GM12878 (cell line): Measurements from ENCODE around the gene E2F2.
A peak's percentile ranks its signal among the peaks of the same experiment; 100 is the strongest.

ENCODE experiments used
- CEBPB ChIP-seq, 2 experiments: fragments of 150-350 bp in 1 of 2; IDR thresholded peaks; 2 replicates each; pipeline ENCODE4 v1.6.1; 2012 to 2014; ENCODE audit warnings: low read depth in 2 of 2, low read length in 2 of 2, borderline replicate concordance in 1 of 2, inconsistent platforms in 1 of 2
- EP300 ChIP-seq, 2 experiments: fragments of 150-350 bp in 1 of 2; IDR thresholded peaks; 2 replicates each; pipeline ENCODE4 v1.6.1; 2011 to 2012; ENCODE audit warnings: low read depth in 2 of 2, low read length in 2 of 2, borderline replicate concordance in 1 of 2, improper control_type of control experiment in 1 of 2, inconsistent platforms in 1 of 2; ENCODE audit not compliant: control insufficient read depth in 1 of 2
- JUND ChIP-seq: IDR thresholded peaks from 2 replicates; pipeline ENCODE4 v1.6.1; 2012; ENCODE audit warnings: low read depth, mild to moderate bottlenecking, low read length, improper control_type of control experiment, moderate library complexity
- POLR2AphosphoS5 ChIP-seq: IDR thresholded peaks from 2 replicates; pipeline ENCODE4 v1.6.1; 2011; ENCODE audit warnings: mild to moderate bottlenecking, low read length, inconsistent platforms
- TARDBP ChIP-seq: IDR thresholded peaks from 2 replicates; pipeline ENCODE4 v1.6.1; 2016; ENCODE audit warnings: borderline replicate concordance
- ZBTB4 ChIP-seq: fragments of 450-650 bp; formaldehyde crosslinking; IDR thresholded peaks from 2 replicates; pipeline ENCODE4 v1.4.0; 2022; ENCODE audit warnings: mild to moderate bottlenecking, moderate library complexity
- TF ChIP-seq, protein P1 (sequence below), 3 experiments: IDR thresholded peaks in 2 of 3; conservative IDR thresholded peaks in 1 of 3; 2 replicates each; pipeline ENCODE4 v1.5.1; 2011; ENCODE audit warnings: low read depth in 3 of 3, low read length in 3 of 3, mild to moderate bottlenecking in 3 of 3, control low read depth in 2 of 3, moderate library complexity in 2 of 3, inconsistent platforms in 1 of 3, mixed read lengths in 1 of 3; ENCODE audit not compliant: control insufficient read depth in 2 of 3, insufficient read depth in 1 of 3; ENCODE audit errors: extremely low read depth in 1 of 3
- TF ChIP-seq, protein P2 (sequence below): IDR thresholded peaks from 2 replicates; pipeline ENCODE4 v1.6.1; 2011; ENCODE audit warnings: low read depth, mild to moderate bottlenecking, low read length, moderate library complexity, borderline replicate concordance; ENCODE audit errors: extremely low read depth

- TF ChIP-seq TARDBP (peak; percentile 27; the same call in 1 of the 2 replicates), EP300 (IDR thresholded peaks at IDR 0.05; ENCODE audit: borderline replicate concordance in 1 of 2, control insufficient read depth in 1 of 2, low read depth in 2 of 2, low read length in 2 of 2) (no peak), ZBTB4 (CRISPR knock-in tag) (no peak), POLR2AphosphoS5 (peak; percentile 98), CEBPB (IDR thresholded peaks at IDR 0.05; ENCODE audit: borderline replicate concordance in 1 of 2, low read depth in 2 of 2, low read length in 2 of 2) (no peak), JUND (no peak)
- TF ChIP-seq, protein P1, sequence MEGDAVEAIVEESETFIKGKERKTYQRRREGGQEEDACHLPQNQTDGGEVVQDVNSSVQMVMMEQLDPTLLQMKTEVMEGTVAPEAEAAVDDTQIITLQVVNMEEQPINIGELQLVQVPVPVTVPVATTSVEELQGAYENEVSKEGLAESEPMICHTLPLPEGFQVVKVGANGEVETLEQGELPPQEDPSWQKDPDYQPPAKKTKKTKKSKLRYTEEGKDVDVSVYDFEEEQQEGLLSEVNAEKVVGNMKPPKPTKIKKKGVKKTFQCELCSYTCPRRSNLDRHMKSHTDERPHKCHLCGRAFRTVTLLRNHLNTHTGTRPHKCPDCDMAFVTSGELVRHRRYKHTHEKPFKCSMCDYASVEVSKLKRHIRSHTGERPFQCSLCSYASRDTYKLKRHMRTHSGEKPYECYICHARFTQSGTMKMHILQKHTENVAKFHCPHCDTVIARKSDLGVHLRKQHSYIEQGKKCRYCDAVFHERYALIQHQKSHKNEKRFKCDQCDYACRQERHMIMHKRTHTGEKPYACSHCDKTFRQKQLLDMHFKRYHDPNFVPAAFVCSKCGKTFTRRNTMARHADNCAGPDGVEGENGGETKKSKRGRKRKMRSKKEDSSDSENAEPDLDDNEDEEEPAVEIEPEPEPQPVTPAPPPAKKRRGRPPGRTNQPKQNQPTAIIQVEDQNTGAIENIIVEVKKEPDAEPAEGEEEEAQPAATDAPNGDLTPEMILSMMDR (IDR thresholded peaks at IDR 0.05 in 2 of 3, conservative IDR thresholded peaks at IDR 0.05 in 1 of 3; ENCODE audit: control insufficient read depth in 2 of 3, extremely low read depth in 1 of 3, insufficient read depth in 1 of 3, low read depth in 3 of 3, low read length in 3 of 3), result no peak
- TF ChIP-seq, protein P2, sequence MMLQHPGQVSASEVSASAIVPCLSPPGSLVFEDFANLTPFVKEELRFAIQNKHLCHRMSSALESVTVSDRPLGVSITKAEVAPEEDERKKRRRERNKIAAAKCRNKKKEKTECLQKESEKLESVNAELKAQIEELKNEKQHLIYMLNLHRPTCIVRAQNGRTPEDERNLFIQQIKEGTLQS, result no peak
Observed at GRCh38 chr1:23559136-23559984, 28.3 kb upstream of the E2F2 start, which contains the start of gene ID3.
